ENCODE results near the gene ANGPTL8. TPM values are rescaled to one million over a fixed set of nuclear protein-coding genes. Genes with fewer than 3 reads are reported as not detected.
A peak's percentile ranks its signal among the peaks of the same experiment; 100 is the strongest.

The ANGPTL8 gene
- total and polyA plus RNA-seq, 2 of the 13 experiments (the other 11 are each of a cell fraction or from before 2014, with no cell fraction given) = 27.3 to 243 TPM

DNA sequence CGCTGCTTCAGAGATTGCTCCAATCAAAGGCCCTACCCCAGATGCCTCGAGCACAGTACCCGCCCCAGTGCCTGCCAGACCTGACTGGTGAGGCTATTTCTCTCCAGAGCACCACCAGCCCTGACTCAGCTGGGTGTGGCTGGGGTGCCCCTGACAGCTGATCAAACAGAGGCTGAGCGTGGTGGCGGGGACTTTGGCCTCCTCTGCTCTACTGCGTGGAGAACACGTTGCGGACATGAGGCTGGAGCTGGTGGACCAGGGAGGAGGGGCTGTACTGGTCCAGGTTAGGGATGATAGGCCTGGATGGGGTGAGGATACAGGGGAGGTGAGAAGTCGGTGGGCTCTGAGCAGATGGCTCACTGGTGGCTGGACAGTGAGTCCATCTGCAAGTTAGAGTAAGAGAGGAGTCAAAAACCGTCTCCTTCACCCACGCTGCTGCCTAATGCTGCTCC is 26.4 kb downstream of the ANGPTL8 start (continued):
- peak; percentile 97 for TF ChIP-seq ZSCAN9 (CRISPR knock-in tag; IDR thresholded peaks at IDR 0.05; ENCODE audit: borderline replicate concordance)
- 0 out of 2 replicates have a peak, but pooled peaks have one; percentile 20 for TF ChIP-seq FIP1L1 (IDR thresholded peaks at IDR 0.05; ENCODE audit: borderline replicate concordance, insufficient read depth, low read depth, low read length)
- no peak for TF ChIP-seq ZNF180 (CRISPR knock-in tag; IDR thresholded peaks at IDR 0.05; ENCODE audit: borderline replicate concordance, low read depth)
- TF ChIP-seq CCAR2 (optimal IDR thresholded peaks at IDR 0.05; ENCODE audit: low read depth, low read length) = no peak
- TF ChIP-seq SNAPC2 (CRISPR knock-in tag; IDR thresholded peaks at IDR 0.05) = peak; percentile 93
- TF ChIP-seq, protein P1, sequence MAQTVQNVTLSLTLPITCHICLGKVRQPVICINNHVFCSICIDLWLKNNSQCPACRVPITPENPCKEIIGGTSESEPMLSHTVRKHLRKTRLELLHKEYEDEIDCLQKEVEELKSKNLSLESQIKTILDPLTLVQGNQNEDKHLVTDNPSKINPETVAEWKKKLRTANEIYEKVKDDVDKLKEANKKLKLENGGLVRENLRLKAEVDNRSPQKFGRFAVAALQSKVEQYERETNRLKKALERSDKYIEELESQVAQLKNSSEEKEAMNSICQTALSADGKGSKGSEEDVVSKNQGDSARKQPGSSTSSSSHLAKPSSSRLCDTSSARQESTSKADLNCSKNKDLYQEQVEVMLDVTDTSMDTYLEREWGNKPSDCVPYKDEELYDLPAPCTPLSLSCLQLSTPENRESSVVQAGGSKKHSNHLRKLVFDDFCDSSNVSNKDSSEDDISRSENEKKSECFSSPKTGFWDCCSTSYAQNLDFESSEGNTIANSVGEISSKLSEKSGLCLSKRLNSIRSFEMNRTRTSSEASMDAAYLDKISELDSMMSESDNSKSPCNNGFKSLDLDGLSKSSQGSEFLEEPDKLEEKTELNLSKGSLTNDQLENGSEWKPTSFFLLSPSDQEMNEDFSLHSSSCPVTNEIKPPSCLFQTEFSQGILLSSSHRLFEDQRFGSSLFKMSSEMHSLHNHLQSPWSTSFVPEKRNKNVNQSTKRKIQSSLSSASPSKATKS (CRISPR knock-in tag; IDR thresholded peaks at IDR 0.05) = no peak
- TF ChIP-seq HMGA1 (CRISPR knock-in tag; conservative IDR thresholded peaks at IDR 0.05) = no peak
- TF ChIP-seq, protein P2, sequence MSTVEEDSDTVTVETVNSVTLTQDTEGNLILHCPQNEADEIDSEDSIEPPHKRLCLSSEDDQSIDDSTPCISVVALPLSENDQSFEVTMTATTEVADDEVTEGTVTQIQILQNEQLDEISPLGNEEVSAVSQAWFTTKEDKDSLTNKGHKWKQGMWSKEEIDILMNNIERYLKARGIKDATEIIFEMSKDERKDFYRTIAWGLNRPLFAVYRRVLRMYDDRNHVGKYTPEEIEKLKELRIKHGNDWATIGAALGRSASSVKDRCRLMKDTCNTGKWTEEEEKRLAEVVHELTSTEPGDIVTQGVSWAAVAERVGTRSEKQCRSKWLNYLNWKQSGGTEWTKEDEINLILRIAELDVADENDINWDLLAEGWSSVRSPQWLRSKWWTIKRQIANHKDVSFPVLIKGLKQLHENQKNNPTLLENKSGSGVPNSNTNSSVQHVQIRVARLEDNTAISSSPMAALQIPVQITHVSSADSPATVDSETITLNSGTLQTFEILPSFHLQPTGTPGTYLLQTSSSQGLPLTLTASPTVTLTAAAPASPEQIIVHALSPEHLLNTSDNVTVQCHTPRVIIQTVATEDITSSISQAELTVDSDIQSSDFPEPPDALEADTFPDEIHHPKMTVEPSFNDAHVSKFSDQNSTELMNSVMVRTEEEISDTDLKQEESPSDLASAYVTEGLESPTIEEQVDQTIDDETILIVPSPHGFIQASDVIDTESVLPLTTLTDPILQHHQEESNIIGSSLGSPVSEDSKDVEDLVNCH (CRISPR knock-in tag; IDR thresholded peaks at IDR 0.05) = 0 out of 2 replicates have a peak, but pooled peaks have one; percentile 55
- TF ChIP-seq HOXD1 (CRISPR knock-in tag; IDR thresholded peaks at IDR 0.05) = peak; percentile 83
- peak; percentile 97 for TF ChIP-seq MEIS2 (CRISPR knock-in tag; IDR thresholded peaks at IDR 0.05)
- TF ChIP-seq, protein P3, sequence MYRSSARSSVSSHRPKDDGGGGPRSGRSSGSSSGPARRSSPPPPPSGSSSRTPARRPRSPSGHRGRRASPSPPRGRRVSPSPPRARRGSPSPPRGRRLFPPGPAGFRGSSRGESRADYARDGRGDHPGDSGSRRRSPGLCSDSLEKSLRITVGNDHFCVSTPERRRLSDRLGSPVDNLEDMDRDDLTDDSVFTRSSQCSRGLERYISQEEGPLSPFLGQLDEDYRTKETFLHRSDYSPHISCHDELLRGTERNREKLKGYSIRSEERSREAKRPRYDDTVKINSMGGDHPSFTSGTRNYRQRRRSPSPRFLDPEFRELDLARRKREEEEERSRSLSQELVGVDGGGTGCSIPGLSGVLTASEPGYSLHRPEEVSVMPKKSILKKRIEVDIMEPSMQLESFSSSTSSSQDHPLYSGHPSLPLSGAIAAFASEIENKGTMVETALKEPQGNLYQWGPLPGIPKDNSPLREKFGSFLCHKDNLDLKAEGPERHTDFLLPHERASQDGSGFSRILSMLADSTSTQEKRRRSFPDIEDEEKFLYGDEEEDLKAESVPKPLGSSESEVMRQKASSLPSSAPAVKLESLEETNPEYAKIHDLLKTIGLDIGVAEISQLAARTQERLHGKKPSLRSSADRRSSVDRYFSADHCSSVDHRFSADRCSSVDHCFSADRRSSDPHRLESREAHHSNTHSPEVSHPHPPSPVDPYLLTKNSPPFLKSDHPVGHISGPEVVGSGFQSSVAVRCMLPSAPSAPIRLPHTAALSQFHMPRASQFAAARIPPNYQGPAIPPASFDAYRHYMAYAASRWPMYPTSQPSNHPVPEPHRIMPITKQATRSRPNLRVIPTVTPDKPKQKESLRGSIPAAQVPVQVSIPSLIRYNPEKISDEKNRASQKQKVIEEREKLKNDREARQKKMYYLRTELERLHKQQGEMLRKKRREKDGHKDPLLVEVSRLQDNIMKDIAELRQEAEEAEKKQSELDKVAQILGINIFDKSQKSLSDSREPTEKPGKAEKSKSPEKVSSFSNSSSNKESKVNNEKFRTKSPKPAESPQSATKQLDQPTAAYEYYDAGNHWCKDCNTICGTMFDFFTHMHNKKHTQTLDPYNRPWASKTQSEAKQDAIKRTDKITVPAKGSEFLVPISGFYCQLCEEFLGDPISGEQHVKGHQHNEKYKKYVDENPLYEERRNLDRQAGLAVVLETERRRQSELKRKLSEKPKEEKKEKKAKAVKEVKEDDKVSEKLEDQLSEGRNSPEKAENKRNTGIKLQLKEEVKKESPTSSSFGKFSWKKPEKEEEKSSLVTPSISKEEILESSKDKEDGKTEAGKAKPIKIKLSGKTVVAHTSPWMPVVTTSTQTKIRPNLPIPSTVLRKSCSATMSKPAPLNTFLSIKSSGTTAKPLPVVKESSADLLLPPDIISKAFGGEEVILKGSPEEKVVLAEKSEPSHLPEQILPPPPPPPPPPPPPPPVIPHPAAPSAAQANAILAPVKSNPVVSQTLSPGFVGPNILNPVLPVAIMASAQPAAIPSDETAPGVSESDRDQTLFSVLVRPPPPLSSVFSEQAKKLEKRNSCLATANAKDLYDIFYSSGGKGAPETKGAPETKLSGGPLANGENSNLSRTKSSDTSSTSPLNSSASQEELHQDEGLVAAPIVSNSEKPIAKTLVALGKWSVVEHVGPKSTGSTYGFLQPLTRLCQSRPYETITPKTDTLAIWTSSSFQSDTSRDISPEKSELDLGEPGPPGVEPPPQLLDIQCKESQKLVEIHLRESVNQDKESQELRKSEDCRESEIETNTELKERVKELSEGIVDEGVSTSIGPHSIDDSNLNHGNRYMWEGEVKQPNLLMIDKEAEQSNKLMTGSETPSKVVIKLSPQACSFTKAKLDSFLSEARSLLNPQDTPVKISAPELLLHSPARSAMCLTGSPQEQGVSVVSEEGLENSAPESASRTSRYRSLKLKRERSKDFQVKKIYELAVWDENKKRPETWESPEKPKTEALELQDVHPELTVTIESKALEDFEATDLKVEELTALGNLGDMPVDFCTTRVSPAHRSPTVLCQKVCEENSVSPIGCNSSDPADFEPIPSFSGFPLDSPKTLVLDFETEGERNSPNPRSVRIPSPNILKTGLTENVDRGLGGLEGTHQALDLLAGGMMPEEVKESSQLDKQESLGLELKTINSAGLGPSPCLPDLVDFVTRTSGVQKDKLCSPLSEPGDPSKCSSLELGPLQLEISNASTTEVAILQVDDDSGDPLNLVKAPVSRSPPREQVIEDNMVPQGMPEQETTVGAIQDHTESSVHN (CRISPR knock-in tag; IDR thresholded peaks at IDR 0.05) = 0 out of 2 replicates have a peak, but pooled peaks have one; percentile 75
- no peak for TF ChIP-seq AGO2 (optimal IDR thresholded peaks at IDR 0.05; ENCODE audit: low read depth, low read length)
- TF ChIP-seq ONECUT2 (CRISPR knock-in tag; IDR thresholded peaks at IDR 0.05) = 0 out of 2 replicates have a peak, but pooled peaks have one; percentile 18
- TF ChIP-seq, protein P4, sequence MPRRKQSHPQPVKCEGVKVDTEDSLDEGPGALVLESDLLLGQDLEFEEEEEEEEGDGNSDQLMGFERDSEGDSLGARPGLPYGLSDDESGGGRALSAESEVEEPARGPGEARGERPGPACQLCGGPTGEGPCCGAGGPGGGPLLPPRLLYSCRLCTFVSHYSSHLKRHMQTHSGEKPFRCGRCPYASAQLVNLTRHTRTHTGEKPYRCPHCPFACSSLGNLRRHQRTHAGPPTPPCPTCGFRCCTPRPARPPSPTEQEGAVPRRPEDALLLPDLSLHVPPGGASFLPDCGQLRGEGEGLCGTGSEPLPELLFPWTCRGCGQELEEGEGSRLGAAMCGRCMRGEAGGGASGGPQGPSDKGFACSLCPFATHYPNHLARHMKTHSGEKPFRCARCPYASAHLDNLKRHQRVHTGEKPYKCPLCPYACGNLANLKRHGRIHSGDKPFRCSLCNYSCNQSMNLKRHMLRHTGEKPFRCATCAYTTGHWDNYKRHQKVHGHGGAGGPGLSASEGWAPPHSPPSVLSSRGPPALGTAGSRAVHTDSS (CRISPR knock-in tag; conservative IDR thresholded peaks at IDR 0.05) = no peak
- peak; percentile 77; the same call in 1 of the 2 replicates for TF ChIP-seq ZNF674 (CRISPR knock-in tag; IDR thresholded peaks at IDR 0.05; ENCODE audit: low read depth)

Measured in HepG2 (cell line).